Stimulated activated CD4-positive, alpha-beta T cell treated with anti-CD3 and anti-CD28 coated beads, TNF-alpha, amount 100 ng/mL, for 1 hour (primary cell): Measurements from ENCODE around the gene RANBP2.

Experiments
- DNase-seq, 3 donors: peaks; one replicate each; pipeline ENCODE4 v3.0.0-alpha.2; 2020; ENCODE audit warnings: low read depth in 3 of 3, low spot score in 1 of 3

RANBP2 gene

GRCh38 chr2:108776475-108776874 lies 57.2 kb downstream of the RANBP2 start:
- no peak for DNase-seq

GRCh38 chr2:108778857-108779256 lies 59.6 kb downstream of the RANBP2 start:
- no peak for DNase-seq

GRCh38 chr2:108786008-108786353 lies 66.7 kb downstream of the RANBP2 start:
- DNase-seq, result no peak

- peak; percentile 65 to 88 (median 76) for DNase-seq
Measured at GRCh38 chr2:108786354-108787215, 67.3 kb downstream of the RANBP2 start, which contains the start of gene CCDC138. CCDC138 (plus strand) TSS chr2:108786771; CDS start chr2:108786823, 52 bp downstream.

DNA sequence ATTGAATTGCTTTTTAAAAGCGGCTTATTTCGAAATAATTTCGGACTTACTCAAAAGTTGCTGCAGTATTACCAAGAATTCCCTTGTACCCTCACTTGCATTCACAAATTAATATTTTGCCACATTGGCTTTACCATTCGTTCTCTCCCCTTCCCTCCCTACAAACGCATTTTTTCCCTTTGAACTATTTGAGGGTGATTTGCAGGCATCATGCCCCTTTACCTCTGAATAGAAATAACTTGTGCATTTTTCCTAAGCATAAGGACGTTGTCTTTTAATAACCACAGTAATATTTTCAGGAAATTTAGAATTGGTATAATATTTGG lies 67.9 kb downstream of the RANBP2 start:
- DNase-seq, result no peak

- DNase-seq, result no peak
Measured at GRCh38 chr2:108803045-108803736, 83.9 kb downstream of the RANBP2 start.

GRCh38 chr2:108805032-108805431 lies 85.8 kb downstream of the RANBP2 start:
- DNase-seq, result no peak

DNA sequence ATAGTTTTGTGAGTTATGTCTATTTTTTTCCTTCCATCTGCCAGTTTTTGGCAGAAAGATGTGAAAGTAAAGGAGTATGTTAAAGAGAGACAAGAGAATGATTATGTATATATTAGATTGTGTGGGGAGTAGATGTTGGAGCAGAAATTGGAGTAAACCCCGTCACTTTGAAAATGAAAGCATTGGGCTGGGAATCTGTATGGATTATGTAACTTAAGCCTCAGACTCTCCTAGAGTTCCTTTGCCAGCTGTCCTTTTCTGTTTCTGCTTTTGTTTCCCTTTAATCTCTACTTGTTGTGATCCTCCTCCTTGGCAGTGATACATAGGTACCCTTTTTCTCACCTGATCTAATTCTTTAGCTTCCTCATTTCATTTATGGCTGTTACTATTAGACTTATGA lies 86.5 kb downstream of the RANBP2 start:
- DNase-seq, result no peak

GRCh38 chr2:108806371-108807113 lies 87.3 kb downstream of the RANBP2 start:
- DNase-seq, result no peak

- no peak for DNase-seq
Measured at GRCh38 chr2:108809936-108810335, 90.7 kb downstream of the RANBP2 start.

DNA sequence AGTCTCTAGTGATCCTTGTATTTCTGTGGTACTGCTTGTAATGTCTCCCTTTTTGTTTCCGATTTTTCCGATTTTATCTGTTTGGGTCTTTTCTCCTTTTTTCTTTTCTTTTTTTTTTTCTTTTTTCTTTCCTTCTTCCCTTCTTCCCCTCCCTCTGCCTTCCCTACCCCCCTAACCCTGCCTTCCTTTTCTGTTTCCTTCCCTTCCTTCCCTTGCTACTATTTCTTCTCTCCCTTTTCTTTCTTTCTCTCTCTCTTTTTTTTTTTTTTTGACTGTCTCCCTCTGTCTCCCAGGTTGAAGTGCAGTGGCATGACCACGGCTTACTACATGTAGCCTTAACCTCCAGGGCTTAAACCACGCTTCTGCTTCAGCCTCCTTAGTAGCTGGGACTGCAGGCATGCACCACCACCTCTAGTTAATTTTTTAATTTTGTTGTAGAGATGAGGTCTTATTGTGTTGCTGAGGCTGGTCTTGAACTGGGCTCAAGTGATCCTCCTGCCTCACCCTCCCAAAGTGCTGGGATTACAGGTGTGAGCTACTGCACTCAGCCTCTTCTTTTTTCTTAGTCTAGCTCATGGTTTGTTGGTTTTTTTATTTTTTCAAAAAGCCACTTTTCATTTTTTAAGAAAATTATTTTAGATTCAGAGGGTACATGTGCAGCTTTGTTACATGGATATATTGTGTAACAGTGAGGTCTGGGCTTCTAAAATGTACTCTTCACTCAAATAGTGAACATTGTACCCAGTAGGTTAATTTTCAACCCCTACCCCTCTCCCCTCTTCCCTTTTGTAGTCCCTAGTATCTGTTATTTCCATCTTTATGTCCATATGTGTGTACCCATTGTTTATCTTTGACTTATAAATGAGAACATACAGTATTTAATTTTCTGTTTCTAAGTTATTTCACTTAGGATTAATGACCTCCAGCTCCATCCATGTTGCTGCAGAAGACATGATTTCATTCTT lies 92.0 kb downstream of the RANBP2 start:
- no peak for DNase-seq

GRCh38 chr2:108813732-108814131 lies 94.5 kb downstream of the RANBP2 start:
- no peak for DNase-seq

GRCh38 chr2:108820482-108820881 lies 101.2 kb downstream of the RANBP2 start:
- no peak for DNase-seq

DNA sequence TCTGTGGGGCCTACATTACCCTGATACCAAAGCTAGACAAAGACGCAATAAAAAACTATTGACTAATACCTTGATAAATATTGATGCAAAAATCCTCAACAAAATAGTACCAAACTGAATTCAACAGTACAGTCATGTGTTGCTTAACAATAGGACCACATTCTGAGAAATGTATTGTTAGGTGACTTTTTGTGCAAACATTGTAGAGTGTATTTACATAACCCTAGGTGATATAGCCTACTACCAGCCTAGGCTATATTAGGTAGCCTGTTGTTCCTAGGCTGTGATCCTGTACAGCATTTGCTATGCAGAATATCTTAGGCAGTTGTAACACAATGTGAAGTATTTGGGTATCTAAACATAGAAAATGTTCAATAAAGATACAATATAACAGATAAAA lies 104.0 kb downstream of the RANBP2 start:
- no peak for DNase-seq

DNA sequence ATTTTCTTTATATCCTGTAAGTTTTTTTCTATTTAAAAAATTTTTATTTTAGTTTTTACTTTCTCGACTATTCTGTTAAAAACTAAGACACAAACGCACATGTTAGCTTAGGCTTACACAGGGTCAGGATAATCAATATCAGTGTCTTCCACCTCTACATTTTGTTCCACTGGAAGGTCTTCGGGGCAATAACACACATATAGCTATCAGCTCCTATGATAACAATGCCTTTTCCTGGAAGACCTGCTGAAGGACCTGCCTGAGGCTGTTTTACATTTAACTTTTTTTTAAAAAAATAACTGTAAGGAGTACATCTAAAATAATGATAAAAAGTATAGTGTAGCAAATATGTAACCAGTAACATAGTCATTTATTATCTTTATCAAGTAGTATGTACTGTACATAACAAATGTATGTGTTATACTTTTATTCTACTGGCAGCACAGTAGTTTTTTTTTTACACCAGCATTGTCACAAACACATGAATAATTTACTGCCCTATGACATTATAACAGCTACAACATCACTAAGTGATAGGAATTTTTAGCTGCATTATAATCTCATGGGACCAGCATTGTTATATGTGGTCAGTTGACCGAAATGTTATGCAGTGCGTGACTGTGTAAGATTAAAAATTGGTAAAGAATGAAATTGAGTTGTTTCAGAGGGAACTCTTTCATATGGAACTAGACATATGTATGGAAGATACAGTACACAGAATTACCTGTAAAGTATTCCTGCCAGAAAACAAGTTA lies 105.2 kb downstream of the RANBP2 start:
- no peak for DNase-seq

DNA sequence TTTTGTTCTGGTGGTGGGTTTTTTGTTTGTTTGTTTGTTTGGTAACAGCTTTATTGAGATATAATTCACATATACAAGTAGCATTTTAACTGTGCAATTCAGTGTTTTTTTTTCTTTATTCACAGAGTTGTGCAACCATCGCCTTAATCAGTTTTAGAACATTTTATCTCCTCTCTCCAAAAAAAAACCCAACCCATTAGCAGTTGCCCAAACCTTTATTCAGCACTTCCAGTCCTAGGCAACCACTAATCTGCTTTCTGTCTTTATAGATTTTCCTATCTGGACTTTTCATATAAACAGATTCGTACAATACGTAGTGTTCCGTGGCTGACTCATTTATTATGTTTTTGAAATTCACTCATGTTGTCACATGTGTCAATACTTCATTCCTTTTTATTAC lies 106.0 kb downstream of the RANBP2 start:
- no peak for DNase-seq

GRCh38 chr2:108825736-108826135 lies 106.5 kb downstream of the RANBP2 start:
- DNase-seq, result no peak

DNA sequence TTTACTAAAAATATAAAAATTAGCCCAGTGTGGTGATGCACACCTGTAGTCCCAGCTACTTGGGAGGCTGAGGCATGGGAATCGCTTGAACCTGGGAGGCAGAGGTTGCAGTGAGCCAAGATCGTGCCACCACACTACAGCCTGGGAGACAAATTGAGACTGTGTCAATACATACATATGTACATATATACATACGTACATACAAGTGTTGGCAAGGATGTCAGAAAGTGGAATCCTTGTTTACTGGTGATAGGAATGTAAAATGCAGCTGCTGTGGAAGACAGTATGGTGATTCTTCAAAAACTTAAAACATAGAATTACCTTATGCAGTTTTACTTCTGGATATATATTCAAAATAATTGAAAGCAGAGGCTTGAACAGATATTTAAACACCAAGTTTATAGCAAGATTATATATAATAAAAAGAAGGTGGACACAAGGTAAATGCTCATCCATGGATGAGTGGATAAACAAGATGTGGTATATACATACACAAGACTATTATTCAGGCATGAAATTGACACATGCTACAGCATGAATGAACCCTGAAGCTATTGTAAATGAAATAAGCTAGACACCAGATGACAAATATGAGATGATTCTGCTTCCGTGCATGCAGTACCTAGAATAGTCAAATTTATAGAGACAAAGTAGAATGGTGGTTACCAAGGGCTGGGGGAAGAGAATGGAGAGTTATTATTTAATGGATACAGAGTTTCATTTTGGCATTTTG lies 110.5 kb downstream of the RANBP2 start:
- DNase-seq, result no peak

- no peak for DNase-seq
Measured at GRCh38 chr2:108833219-108833618, 113.9 kb downstream of the RANBP2 start.
